Measurements from ENCODE around the gene GTF2F1. TPM values are rescaled to one million over a fixed set of nuclear protein-coding genes. Genes with fewer than 3 reads are reported as not detected.

Gene GTF2F1
- total and polyA plus RNA-seq, 4 donors: 7.4 to 24.4 (median 16.8) TPM

DNA sequence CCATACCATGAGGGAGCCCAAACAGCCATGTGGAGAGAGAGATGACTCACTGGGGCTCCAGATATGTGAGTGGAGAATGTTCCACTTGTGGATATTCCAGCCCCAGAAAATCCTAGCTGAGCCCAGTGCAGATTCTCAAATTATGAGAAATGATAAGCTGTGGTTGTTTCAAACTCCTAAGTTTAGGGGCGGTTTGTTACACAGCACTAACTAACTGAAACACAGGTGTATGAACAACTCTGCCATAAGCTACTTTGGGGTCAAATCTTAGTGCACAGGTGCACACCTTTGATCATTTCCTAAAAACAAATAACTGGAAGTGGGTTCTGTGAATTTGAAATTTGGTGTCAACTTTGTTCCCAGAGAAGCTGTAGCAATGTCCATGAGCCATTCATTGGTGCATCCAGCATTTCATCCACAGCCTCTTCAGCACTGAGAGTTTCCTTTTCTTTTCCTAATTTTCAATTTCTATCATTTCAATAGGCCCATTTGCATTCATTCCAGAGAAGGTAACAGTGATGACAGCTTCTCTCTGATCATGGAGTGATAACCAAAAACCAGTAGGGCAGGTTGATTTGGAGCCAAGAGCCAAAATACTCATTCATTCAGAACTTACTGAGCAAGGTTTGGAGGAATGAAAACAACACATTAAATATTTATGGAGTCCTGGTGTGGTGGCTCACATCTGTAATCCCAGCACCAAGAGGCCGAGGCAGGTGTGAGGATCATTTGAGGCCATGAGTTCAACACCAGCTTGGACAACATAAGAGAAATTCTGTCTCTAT lies 40.4 kb downstream of the GTF2F1 start:
- H3K27ac ChIP-seq (ENCODE audit: low read depth in 1 of 2, low read length in 2 of 2): no peak overlapping the region
- no peaks in the 10 kb centered on the region for H3K27me3 ChIP-seq (ENCODE audit: control insufficient read depth in 4 of 4, insufficient read depth in 4 of 4, low read length in 3 of 4)
- TF ChIP-seq YY1 (IDR thresholded peaks at IDR 0.05) (no peak), TAF1 (conservative IDR thresholded peaks at IDR 0.05) (no peak), RAD21 (IDR thresholded peaks at IDR 0.05) (no peak), SP1 (IDR thresholded peaks at IDR 0.05) (no peak), NR2F2 (IDR thresholded peaks at IDR 0.05) (no peak), FOXA2 (IDR thresholded peaks at IDR 0.05) (no peak), RXRA (IDR thresholded peaks at IDR 0.05) (no peak), FOXA1 (IDR thresholded peaks at IDR 0.05) (no peak), JUND (IDR thresholded peaks at IDR 0.05) (no peak), HNF4A (conservative IDR thresholded peaks at IDR 0.05) (no peak), HNF4G (IDR thresholded peaks at IDR 0.05) (no peak), GABPA (IDR thresholded peaks at IDR 0.05 in 1 of 2, conservative IDR thresholded peaks at IDR 0.05 in 1 of 2) (no peak)
- TF ChIP-seq, protein P1, sequence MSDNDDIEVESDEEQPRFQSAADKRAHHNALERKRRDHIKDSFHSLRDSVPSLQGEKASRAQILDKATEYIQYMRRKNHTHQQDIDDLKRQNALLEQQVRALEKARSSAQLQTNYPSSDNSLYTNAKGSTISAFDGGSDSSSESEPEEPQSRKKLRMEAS (IDR thresholded peaks at IDR 0.05): no peak
- TF ChIP-seq, protein P2, sequence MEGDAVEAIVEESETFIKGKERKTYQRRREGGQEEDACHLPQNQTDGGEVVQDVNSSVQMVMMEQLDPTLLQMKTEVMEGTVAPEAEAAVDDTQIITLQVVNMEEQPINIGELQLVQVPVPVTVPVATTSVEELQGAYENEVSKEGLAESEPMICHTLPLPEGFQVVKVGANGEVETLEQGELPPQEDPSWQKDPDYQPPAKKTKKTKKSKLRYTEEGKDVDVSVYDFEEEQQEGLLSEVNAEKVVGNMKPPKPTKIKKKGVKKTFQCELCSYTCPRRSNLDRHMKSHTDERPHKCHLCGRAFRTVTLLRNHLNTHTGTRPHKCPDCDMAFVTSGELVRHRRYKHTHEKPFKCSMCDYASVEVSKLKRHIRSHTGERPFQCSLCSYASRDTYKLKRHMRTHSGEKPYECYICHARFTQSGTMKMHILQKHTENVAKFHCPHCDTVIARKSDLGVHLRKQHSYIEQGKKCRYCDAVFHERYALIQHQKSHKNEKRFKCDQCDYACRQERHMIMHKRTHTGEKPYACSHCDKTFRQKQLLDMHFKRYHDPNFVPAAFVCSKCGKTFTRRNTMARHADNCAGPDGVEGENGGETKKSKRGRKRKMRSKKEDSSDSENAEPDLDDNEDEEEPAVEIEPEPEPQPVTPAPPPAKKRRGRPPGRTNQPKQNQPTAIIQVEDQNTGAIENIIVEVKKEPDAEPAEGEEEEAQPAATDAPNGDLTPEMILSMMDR (IDR thresholded peaks at IDR 0.05; ENCODE audit: low read depth, low read length, missing input control): no peak
- TF ChIP-seq, protein P3, sequence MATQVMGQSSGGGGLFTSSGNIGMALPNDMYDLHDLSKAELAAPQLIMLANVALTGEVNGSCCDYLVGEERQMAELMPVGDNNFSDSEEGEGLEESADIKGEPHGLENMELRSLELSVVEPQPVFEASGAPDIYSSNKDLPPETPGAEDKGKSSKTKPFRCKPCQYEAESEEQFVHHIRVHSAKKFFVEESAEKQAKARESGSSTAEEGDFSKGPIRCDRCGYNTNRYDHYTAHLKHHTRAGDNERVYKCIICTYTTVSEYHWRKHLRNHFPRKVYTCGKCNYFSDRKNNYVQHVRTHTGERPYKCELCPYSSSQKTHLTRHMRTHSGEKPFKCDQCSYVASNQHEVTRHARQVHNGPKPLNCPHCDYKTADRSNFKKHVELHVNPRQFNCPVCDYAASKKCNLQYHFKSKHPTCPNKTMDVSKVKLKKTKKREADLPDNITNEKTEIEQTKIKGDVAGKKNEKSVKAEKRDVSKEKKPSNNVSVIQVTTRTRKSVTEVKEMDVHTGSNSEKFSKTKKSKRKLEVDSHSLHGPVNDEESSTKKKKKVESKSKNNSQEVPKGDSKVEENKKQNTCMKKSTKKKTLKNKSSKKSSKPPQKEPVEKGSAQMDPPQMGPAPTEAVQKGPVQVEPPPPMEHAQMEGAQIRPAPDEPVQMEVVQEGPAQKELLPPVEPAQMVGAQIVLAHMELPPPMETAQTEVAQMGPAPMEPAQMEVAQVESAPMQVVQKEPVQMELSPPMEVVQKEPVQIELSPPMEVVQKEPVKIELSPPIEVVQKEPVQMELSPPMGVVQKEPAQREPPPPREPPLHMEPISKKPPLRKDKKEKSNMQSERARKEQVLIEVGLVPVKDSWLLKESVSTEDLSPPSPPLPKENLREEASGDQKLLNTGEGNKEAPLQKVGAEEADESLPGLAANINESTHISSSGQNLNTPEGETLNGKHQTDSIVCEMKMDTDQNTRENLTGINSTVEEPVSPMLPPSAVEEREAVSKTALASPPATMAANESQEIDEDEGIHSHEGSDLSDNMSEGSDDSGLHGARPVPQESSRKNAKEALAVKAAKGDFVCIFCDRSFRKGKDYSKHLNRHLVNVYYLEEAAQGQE (IDR thresholded peaks at IDR 0.05): no peak
- TF ChIP-seq, protein P4, sequence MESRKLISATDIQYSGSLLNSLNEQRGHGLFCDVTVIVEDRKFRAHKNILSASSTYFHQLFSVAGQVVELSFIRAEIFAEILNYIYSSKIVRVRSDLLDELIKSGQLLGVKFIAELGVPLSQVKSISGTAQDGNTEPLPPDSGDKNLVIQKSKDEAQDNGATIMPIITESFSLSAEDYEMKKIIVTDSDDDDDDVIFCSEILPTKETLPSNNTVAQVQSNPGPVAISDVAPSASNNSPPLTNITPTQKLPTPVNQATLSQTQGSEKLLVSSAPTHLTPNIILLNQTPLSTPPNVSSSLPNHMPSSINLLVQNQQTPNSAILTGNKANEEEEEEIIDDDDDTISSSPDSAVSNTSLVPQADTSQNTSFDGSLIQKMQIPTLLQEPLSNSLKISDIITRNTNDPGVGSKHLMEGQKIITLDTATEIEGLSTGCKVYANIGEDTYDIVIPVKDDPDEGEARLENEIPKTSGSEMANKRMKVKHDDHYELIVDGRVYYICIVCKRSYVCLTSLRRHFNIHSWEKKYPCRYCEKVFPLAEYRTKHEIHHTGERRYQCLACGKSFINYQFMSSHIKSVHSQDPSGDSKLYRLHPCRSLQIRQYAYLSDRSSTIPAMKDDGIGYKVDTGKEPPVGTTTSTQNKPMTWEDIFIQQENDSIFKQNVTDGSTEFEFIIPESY (IDR thresholded peaks at IDR 0.05): no peak
- TF ChIP-seq, protein P5, sequence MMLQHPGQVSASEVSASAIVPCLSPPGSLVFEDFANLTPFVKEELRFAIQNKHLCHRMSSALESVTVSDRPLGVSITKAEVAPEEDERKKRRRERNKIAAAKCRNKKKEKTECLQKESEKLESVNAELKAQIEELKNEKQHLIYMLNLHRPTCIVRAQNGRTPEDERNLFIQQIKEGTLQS (IDR thresholded peaks at IDR 0.05): no peak
- WGBS: 95% methylated on average over 2 of the region's 2 CpGs
- no peak for DNase-seq (ENCODE audit: low spot score)
- no peak overlapping the region for H3K9ac ChIP-seq (ENCODE audit: low read depth in 1 of 2, low read length in 2 of 2)
- no peak overlapping the region for H3K4me3 ChIP-seq (ENCODE audit: low read depth in 1 of 3, low read length in 3 of 3)
- no peaks in the 10 kb centered on the region for H3K4me1 ChIP-seq (ENCODE audit: control insufficient read depth in 4 of 4, insufficient read depth in 4 of 4, low read length in 3 of 4)
- H3K9me3 ChIP-seq (ENCODE audit: control insufficient read depth in 4 of 4, low read length in 3 of 4): no peaks in the 10 kb centered on the region
- peaks cover 0 to 2% (median 0%) of the 10 kb centered on the region in 4 donors for H3K36me3 ChIP-seq (ENCODE audit: control insufficient read depth in 4 of 4, insufficient read depth in 3 of 4, low read depth in 1 of 4, low read length in 3 of 4)

Data from liver (tissue), 9 donors.